GM19351 (cell line): Measurements from ENCODE around the gene ANO8.
"Not testable (repeated sequence)": the region's sequence is repeated elsewhere in the genome, so short reads cannot be mapped to it uniquely, and the experiment has no call there.

Source experiments
- ATAC-seq: cut with Tn5 transposase; IDR thresholded peaks from one replicate; pipeline ENCODE4 v1.9.1; 2021; ENCODE audit warnings: mild to moderate bottlenecking, moderate library complexity; ENCODE audit not compliant: unreplicated experiment

The ANO8 gene

GRCh38 chr19:17292301-17293074 lies 42.2 kb downstream of the ANO8 start:
- ATAC-seq = peak; percentile 86

GRCh38 chr19:17289489-17289888 lies 45.2 kb downstream of the ANO8 start:
- ATAC-seq = no peak

- ATAC-seq = no peak
Measured at GRCh38 chr19:17286752-17287151, 47.9 kb downstream of the ANO8 start.

- ATAC-seq = no peak
Measured at GRCh38 chr19:17286263-17286662, 48.4 kb downstream of the ANO8 start.

- ATAC-seq = no peak
Measured at GRCh38 chr19:17285415-17286135, 49.1 kb downstream of the ANO8 start.

- no peak for ATAC-seq
Measured at GRCh38 chr19:17283504-17283996, 51.1 kb downstream of the ANO8 start.

- ATAC-seq = peak; percentile 40
Measured at GRCh38 chr19:17282488-17283125, 52.0 kb downstream of the ANO8 start.

- no peak for ATAC-seq
Measured at GRCh38 chr19:17281391-17282304, 53.0 kb downstream of the ANO8 start, which contains the start of gene ANKLE1. Gene ANKLE1, plus strand, starts transcription at chr19:17281901. Its CDS starts 20 bp downstream, at chr19:17281921.

- no peak for ATAC-seq
Measured at GRCh38 chr19:17279436-17279835, 55.2 kb downstream of the ANO8 start.

GRCh38 chr19:17275441-17276175 lies 59.0 kb downstream of the ANO8 start:
- ATAC-seq = no peak

- not testable (repeated sequence) for ATAC-seq
Measured at GRCh38 chr19:17274892-17275291, 59.8 kb downstream of the ANO8 start.
